Fibroblast of lung (primary cell): ENCODE measurements around the gene CCDC146.

Experiments used
- EZH2 ChIP-seq: IDR thresholded peaks from 2 replicates; pipeline ENCODE4 v1.5.1; 2012; ENCODE audit warnings: low read length, control low read depth, mild to moderate bottlenecking; ENCODE audit errors: missing control alignments
- TF ChIP-seq, protein P1 (sequence below), 2 donors: IDR thresholded peaks in 1 of 2; conservative IDR thresholded peaks in 1 of 2; 1 replicate in 1 of 2; 2 replicates in 1 of 2; pipeline ENCODE4 v1.5.1; 2011 to 2012; ENCODE audit warnings: low read length in 2 of 2, control low read depth in 1 of 2, inconsistent platforms in 1 of 2, low read depth in 1 of 2, mild to moderate bottlenecking in 1 of 2

DNA sequence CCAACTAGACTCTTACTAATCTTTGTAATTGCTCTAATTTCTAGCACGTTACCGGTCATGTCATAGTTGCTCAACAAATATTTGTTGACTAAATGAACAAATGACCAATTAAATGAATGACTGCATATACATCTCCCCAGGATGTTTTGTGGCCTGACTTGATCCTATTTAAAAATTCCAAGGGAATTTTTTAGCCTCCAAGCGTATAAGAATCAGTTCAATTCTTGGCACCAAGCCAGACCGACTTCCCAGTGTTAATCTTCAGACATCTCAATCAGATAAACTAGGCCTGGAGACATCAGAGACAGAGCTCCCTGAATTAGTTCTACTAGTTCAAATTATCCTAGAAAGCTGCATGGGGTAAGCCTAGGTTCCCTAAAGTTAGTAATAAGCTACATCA, 197.7 kb downstream of the CCDC146 start:
- TF ChIP-seq, protein P1, sequence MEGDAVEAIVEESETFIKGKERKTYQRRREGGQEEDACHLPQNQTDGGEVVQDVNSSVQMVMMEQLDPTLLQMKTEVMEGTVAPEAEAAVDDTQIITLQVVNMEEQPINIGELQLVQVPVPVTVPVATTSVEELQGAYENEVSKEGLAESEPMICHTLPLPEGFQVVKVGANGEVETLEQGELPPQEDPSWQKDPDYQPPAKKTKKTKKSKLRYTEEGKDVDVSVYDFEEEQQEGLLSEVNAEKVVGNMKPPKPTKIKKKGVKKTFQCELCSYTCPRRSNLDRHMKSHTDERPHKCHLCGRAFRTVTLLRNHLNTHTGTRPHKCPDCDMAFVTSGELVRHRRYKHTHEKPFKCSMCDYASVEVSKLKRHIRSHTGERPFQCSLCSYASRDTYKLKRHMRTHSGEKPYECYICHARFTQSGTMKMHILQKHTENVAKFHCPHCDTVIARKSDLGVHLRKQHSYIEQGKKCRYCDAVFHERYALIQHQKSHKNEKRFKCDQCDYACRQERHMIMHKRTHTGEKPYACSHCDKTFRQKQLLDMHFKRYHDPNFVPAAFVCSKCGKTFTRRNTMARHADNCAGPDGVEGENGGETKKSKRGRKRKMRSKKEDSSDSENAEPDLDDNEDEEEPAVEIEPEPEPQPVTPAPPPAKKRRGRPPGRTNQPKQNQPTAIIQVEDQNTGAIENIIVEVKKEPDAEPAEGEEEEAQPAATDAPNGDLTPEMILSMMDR (conservative IDR thresholded peaks at IDR 0.05 in 1 of 2, IDR thresholded peaks at IDR 0.05 in 1 of 2; ENCODE audit: low read depth in 1 of 2, low read length in 2 of 2): no peak
- no peak for TF ChIP-seq EZH2
